GM19035 (cell line): ENCODE data around the gene CCL4.
"Not testable (repeated sequence)": the region's sequence is repeated elsewhere in the genome, so short reads cannot be mapped to it uniquely, and the experiment has no call there.

Experiments
- ATAC-seq: cut with Tn5 transposase; IDR thresholded peaks from one replicate; pipeline ENCODE4 v1.9.1; 2021; ENCODE audit not compliant: unreplicated experiment

CCL4 gene

DNA sequence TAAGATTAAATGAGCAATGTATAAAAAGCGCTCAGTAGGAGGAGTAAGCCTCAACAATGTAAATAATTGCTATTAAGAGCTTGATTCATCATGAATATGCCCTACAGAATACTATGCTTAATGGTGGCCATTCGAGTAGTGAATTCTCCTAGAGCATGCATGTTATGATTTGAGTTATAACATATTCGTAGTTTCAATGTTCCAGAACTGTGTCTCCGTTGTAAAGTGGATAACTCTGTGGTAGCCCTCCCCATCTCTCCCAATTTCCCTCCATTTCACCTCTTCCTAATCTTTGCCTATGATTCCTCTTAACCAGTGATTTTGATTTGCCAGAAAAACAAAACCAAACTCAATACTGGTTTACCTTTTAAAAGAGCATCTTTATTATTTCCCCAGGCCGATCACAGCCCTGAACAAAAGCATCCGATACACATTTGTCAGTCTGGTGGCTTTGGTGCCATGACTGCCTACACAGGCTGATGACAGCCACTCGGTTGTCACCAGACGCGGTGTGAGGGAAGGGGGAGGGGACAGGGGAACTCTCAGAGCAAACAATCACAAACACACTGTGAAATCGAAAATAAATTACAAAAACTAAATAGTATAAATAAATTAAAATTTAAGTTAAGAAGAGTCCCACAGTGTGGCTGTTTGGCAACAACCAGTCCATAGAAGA is 15.6 kb upstream of the CCL4 start:
- ATAC-seq, result not testable (repeated sequence)

DNA sequence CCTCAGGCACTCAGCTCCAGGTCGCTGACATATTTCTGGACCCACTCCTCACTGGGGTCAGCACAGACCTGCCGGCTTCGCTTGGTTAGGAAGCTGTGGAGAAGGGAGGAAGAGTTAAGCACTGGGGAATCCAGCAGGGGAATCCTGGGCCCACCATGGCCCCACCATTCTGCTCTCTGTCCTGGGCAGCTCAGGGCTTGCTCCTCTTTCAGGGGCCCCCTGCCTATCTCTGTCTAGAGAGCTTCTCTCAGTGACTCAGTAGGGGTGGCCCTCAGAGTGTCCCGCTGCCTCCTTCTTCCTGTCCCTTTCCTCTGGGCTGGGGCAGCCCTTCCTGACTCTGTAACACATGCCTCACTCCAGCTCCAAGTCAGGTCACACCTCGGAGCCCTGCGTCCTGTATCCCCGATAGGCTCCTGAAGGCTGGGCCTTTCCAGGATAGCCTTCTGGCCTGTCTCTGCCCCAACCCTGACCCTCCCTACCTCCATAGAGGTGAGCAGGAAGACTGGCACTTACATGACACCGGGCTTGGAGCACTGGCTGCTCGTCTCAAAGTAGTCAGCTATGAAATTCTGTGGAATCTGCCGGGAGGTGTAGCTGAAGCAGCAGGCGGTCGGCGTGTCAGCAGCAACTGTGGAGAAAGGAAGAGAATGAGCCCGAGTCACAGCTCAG is 14.8 kb upstream of the CCL4 start:
- ATAC-seq, result no peak

DNA sequence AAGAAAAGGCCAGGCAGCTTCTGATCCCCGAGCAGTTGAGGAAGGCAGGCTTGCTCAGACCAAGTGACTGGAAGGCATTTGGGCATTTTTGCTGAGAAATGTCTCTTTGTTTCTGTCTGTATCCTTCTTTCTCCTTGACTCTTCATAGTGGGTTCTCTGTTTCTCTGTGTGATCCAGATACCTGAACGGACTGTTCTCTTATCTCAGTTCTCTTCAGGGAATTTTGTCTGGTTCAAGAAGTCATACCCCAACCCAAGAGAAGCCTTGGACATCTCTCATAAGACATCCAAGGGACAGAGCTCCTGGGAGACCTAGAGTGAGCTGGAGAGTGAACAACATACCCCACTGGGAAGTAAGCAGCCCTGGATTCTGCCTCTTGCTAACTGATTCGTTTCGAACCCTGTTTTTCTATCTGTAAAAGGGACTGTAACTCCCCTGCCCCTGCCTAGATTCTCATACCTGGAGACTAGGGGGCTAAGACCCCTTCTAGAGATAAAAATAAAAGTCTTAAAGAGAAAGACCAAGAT is 14.2 kb upstream of the CCL4 start:
- no peak for ATAC-seq

DNA sequence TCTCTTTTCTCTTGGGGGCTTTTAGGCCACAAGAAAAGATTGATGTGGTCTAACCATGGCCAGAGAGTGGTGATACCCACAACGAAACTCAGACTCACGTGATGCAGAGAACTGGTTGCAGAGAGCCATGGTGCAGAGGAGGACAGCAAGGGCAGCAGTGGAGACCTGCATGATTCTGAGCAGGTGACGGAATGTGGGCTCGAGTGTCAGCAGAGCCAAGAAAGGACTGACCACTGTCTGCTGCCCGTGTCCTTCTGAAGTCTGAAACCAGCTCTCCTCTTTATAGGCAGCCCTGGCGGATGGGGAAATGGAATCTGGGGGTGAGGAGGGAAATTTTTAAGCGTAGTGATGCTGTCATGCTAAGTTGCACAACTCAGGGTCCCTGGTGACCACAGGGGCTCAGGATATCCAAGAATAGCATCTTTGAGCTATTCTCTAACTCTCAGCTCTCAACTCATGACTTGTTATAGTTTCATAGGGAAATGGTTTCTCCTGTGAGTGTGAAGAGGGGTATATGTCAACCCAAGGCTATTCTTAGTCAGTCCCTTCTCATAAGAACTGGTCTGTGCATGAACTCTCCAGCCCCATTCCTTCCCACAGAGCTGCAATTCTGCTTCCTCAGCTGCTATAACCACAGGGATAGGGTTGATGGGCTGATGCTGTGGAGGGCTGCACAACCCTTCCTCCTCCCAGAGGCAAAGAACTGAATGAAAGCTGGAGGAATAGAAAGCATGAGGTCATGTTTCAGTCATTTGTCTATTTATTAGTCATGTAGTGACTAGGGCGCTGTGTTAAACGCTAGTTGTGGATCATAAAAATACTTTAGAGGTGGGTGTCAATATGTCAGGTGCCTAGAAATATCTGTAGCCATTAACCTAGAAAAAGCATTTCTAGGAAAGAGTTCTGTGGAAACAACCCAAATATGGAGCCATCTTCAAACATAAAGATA is 13.5 kb upstream of the CCL4 start, which contains the start of gene CCL3:
Gene CCL3 (minus strand): TSS at position 256 of the 949 bp plus-strand sequence. CDS start 85 bp downstream, at position 171.
- peak; percentile 77 for ATAC-seq

DNA sequence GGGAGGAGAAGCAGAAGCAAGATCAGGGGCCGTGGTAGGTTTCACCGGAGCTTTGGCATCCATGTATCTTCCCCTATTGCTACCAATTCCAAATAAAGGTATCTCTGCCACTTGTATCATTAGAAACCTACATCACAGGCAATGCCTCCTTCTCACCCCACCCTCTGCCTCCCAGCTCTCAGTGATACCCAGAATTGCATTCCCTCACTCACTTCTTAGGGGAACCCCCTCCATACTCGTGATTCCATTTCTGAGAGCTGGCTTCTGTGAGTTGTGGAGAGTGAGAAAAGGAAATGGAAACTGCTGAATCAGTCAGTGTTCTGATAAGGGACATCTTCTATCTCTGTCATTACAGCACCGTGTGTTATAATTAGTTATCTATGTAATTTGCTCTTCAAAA is 11.4 kb upstream of the CCL4 start:
- no peak for ATAC-seq

DNA sequence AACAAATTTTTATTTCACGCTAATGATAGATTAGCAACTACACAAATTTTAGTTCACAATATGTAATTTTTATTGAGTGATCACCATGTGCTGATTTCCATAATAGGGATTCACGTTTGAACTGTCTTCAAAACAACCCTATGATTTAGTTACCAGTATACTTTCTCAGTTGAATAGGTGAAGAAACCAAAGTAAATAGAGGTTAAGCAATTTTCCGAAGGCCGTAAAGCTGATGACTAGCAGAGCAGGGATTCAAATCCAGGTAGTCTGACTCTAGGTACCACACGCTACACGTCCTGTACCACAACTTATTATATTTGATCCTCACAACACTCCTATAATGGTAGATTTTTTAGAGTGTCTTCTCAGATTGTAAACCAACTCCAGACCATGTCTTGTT is 10.9 kb upstream of the CCL4 start:
- ATAC-seq, result not testable (repeated sequence)

DNA sequence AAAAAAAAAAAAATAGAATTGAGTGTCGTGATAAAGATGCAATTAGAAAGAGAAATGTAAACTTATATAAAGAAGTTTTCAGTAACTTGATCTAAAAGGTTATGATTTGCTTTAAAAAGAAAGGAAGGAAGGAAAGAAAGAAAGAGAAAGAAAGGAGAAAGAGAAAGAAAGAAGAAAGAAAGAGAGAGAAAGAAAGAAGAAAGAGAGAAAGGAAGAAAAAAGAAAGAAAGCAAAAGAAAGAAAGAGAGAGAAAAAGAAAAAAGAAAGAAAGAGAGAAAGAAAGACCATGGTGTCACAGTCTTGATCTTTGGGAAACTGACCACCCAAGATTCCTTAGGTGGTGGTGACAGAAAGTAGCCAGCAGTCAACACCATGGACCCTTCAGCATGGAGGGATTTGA is 9.4 kb upstream of the CCL4 start:
- no peak for ATAC-seq

DNA sequence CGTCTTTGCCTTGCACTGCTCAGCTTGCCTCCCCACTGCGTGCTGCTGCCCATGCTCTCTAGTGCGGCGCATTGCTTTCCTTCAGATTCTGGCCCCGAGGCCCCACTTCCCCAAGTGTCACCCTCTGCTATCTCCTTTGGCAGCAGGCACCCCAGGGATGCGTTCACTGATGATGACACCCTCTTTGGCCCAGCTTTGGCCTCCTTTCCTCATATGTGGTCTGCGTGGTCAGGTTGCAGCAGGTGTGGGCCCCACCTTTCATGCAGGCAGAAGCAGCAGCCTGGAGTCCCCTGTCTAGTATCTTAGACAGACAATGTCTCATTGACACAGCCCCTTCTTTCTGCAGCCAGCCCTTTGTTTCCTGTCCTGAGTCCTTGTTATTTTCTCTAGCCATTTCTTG is 8.9 kb upstream of the CCL4 start:
- no peak for ATAC-seq

DNA sequence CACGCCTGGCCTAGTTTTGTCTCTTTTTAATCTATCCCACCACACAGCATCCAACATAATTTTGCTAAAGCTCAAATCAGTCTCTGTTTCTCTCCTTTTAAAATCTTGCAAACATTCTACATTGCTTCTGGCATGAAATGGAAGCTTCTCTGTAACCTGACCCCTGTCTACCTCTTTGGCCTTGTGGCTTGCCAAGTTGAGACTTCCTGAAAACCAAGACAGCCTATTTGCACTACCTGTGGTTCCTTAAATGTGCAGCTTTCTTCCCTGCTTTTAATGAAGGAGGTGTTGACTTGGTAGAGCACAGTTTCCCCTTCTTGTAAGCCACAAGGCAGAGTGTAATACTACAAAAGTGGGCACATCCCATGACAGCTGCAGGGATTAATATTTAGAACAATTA is 7.6 kb upstream of the CCL4 start:
- no peak for ATAC-seq

DNA sequence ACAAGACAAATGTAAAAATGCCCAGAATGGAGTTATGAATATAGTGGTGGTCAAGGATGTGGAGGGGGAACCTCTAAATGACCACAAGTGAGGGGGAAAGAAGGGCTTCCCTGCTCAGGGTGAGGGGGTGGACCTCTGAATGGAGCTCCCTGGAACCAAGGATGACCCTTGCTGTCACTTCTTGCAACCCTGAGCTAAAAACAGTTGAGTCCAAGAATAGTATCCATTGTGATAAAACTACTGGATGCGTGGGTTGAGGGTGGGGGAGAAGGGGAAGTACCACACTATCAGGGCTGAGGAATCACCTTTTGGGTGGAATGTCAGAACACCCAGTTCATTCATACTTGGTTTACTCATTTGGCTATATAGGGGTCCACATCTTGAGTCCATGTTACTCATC is 4.6 kb upstream of the CCL4 start:
- ATAC-seq, result not testable (repeated sequence)

DNA sequence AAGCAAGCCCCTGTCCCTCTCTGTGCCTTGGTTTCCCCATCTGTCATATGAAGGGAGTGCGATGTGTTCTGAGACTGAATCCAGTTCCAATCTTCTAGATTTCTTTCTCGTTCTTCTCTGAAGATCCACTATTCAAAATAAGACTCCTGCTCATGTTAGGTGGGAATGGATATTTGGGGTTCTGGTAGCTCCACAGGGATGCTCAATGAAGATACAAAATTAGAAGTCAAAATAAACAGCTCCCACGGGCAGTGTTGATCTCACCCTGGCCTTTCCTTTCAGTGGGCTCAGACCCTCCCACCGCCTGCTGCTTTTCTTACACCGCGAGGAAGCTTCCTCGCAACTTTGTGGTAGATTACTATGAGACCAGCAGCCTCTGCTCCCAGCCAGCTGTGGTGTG is 619 bp downstream of the CCL4 start:
- ATAC-seq, result not testable (repeated sequence)

DNA sequence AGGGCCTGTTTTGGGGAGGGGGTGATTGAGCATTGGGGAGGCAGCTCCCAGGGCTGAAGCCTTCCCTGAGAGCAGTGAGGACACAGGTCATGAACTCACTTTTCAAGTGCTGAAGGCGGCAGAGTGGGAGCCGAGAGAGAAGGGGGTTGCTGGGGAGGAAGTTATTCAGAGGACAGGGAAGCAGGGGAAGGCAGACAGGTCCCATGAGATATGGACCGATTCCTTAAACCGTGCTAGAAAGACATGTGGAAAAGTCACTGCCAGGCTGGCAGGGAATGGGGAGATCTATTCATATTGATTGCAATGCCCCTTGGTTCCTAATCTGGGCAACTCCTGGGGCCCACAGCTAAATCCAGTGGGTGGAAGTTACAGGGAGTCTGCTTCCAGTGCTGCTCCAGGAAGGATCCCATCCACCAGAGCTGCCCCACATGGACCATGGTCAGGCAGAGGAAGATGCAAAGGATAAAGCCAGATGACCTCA is 1.1 kb downstream of the CCL4 start:
- ATAC-seq, result no peak

DNA sequence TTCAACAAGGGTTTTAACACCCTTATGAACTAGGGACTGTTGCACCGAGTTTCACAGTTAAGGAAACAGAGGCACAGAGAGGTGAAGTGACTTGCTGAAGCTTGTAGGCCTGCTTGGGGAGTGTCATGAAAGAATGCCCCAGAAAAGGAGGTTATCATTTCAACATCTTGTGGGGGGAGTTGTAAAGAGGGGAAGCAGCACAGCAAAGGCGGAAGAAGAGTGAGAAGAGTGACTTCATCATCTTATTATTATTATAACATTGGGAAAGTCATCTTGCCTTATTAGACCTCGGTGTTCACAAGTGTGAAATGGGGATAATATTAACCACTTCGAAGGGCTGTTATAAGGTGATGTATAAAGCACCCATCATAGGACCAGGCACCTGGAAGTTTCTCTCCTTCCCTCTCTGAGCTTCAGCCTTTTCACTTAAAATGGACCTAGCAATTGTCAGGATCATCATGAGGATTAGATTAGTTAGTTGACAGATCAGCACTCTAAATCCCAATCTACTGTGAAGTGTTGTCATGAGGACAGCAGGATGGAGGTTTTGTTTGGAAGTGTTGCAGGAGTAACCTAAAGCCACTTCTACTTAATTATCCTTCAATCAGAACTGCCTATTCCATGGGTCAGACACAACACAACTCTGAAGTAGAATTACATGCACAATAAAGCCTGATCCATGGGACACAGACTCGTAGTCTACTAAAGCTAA is 2.3 kb downstream of the CCL4 start:
- ATAC-seq, result no peak

DNA sequence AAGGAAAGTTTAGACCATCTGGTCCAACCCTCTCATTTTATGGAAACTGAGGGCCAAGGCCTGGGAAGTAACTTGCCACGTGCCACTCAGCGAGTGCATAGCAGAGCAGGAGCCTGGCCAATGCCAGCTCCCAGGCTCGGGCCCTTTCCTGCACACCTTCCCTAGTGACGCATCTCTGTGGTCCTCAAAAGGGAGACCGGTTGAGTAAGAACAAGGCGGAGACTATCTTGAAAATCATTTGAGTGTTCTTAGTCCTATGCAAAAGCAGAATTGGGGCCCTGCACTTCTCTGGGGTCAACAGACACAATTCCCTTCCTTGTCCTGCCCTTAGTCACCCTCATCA is 2.8 kb downstream of the CCL4 start:
- ATAC-seq, result no peak

DNA sequence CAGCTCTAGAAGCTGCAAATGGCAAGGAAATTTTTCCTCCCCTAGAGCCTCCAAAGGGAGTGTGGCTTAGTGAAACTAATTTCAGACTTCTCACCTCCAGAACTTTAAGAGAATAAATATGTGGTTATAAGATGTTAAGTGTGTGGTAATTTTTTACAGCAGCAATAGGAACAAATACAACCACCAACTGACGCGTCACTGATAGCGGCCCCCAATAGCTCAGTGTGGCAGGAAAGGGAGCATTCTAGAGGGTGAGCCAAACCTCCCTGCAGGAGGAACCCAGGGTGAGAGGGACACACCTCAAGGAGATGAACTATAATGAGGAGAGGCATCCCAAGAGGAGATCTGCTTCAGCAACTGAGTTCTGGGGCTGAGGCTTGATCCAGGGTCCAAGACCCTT is 4.0 kb downstream of the CCL4 start:
- ATAC-seq, result no peak

DNA sequence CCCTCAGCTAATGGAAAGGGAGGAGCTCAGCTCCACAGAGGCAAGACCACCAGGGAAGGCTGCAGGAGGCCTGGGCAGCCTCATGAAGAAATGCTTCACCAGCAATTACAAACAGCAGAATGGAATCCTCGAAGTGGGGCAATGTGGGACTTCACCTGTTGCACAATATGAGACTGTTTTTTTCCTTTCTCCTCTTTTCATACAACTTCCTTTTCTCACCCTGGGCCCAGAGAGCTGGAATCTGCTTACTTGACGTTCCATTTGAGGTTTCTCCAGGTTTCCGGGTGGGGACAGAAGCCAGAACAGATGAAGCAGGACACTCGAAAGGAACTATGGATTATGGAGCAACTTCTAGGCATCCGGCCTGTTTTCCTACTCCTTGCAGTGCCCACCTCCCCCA is 4.6 kb downstream of the CCL4 start:
- ATAC-seq, result not testable (repeated sequence)

DNA sequence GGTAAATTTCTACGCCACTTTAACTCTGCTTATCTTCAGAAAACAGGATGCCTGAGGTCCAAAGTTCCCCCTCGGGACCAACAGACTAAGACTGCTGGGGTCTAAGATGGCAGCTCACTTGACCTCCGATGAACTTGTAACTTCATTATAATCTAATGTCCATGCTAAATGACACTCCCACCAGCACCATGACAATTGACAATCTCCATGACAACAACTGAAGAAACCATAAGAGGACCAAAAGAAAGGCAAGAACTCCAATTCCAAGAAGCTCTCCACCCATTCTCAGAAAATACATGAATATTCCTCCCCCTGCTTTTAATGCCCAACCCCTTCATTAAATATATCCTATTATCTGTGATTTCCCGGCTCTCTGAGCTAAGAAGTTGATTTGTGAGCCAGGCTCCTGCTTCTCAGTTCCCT is 7.5 kb downstream of the CCL4 start:
- ATAC-seq, result no peak

DNA sequence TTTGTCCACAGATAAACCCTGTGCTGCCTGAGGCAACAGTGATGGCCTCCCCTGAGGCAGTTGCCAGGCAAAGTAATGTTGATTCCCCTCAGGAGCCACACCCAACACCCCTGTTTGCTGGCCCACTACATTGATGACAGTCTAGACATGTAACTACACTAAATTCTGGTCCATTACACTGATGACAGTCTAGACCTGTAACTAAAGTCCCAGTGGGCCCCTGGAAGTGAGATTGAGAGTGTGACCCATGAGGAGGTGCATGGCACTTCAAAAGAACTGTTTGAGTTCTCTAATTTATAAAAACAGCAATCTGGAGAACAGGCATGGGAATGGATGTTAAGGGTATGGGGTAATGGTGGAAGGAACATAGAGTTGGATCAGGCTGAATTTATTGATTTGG is 8.9 kb downstream of the CCL4 start:
- no peak for ATAC-seq

DNA sequence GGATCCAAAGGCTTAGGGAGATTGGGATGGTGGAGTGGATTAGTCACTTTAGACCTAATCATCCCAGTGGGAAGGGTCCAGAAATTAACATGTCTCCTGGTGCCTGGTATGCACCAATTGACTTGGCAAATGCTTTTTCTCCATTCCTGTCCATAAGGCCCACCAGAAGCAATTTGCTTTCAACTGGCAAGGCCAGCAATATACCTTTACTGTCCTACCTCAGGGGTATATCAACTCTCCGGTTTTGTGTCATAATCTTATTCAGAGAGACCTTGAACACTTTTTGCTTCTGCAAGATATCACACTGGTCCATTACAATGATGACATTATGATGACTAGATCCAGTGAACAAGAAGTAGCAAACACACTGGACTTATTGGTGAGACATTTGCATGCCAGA is 9.5 kb downstream of the CCL4 start:
- ATAC-seq, result not testable (repeated sequence)

DNA sequence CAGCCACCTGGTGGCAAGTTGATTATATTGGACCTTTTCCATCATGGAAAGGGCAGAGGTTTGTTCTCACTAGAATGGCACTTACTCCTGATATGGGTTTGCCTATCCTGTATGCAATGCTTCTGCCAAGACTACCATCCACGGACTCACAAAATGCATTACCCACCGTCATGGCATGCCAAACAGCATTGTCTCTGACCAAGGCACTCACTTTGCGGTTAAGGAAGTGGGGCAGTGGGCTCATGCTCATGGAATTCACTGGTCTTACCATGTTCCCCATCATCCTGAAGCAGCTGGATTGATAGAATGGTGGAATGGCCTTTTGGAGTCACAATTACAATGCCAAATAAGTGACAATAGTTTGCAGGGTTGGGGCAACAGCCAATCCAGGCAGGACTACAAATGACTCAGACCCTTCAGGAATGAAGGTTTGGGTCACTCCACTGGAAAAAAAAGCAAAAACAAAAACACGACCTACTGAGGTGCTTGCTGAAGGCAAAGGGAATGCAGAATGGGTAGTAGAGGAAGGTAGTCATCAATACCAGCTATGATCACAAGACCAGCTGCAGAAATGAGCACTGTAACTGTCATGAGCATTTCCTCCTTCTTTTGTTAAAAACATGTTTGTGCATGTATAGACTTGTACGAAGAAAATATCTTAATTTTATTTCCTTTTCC is 11.5 kb downstream of the CCL4 start:
- not testable (repeated sequence) for ATAC-seq
